Muscle layer of colon (tissue), 2 donors: ENCODE results near the gene CFAP54.

ENCODE experiments used
- H3K27ac ChIP-seq: one replicate; pipeline ENCODE4 v1.7.0; 2013; ENCODE audit warnings: low read depth, mild to moderate bottlenecking, low read length, moderate library complexity
- H3K27me3 ChIP-seq, 2 donors: one replicate each; pipeline ENCODE4 v1.7.0; 2013; ENCODE audit warnings: low read length in 2 of 2, mild to moderate bottlenecking in 2 of 2; ENCODE audit not compliant: insufficient read depth in 2 of 2, control insufficient read depth in 1 of 2
- H3K36me3 ChIP-seq: one replicate; pipeline ENCODE4 v1.7.0; 2013; ENCODE audit warnings: mild to moderate bottlenecking, low read length; ENCODE audit not compliant: insufficient read depth
- H3K4me1 ChIP-seq: one replicate; pipeline ENCODE4 v1.7.0; 2013; ENCODE audit warnings: mild to moderate bottlenecking, low read length; ENCODE audit not compliant: insufficient read depth
- H3K4me3 ChIP-seq, 2 donors: one replicate each; pipeline ENCODE4 v1.7.0; 2013; ENCODE audit warnings: low read length in 2 of 2, low read depth in 1 of 2, mild to moderate bottlenecking in 1 of 2, moderate library complexity in 1 of 2
- H3K9ac ChIP-seq: one replicate; pipeline ENCODE4 v1.7.0; 2013; ENCODE audit warnings: low read length
- H3K9me3 ChIP-seq: one replicate; pipeline ENCODE4 v1.7.0; 2013; ENCODE audit warnings: mild to moderate bottlenecking, low read length
- donor health status: abdominal sarcoma.
- donor health status: Adenocarcinoma of cecum.

The CFAP54 gene

DNA sequence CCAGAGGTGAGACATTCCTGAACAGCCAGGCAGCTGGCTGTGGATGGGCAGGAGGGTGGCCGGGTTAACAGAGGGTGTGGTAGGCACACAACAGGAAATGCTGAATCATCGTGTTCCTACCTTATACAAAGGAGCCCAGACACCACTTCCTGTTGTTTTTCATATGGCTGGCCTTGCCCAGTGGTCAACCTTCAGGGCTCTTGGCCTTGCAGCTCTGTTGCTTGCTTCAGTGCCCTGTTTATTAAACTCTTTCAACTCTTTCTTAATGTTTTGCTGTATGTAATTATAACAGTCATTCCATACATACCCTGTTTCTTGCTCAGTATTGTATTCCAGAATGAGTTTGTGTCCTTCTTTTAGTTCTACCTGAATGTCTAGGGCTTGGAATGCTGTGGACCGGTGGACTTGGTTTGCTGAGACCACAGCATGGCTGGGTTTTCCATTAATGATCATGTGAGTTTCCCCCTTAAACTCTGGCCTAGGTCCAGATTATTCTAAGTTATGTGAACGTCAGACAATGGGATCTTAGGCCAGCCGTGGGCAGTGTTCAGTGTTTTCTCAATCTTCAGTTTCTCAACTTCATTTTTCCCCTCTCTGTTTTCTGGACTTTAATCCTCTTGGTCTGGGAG lies 11.9 kb downstream of the CFAP54 start:
- H3K9ac ChIP-seq: no peak overlapping the region
- H3K4me3 ChIP-seq: no peak overlapping the region
- no peaks in the 10 kb centered on the region for H3K9me3 ChIP-seq
- H3K4me1 ChIP-seq: peaks cover 10% of the 10 kb centered on the region
- H3K27ac ChIP-seq: no peak overlapping the region
- no peaks in the 10 kb centered on the region for H3K27me3 ChIP-seq
- no peaks in the 10 kb centered on the region for H3K36me3 ChIP-seq

DNA sequence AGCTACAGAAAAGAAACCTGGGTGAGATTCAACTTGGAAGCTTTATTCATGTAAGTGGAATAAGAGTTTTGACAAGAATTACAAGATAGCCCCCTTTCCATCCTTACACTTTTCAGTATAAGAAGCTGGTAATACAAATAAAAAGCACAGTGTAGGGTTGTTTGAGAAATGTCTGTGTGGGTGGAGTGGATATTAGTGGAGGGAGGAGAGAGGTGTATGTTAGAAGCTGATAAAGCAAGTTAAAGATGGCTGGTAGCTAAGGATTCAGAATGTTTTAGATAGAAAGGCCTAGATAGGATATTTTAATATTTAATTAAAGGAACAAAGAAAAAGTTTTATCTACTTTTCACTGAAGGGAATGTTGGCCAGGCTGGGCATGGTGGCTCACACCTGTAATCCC lies 12.5 kb downstream of the CFAP54 start:
- Histone ChIP-seq H3K36me3 (no peaks in the 10 kb centered on the region), H3K4me3 (no peak overlapping the region), H3K27me3 (no peaks in the 10 kb centered on the region), H3K4me1 (peaks cover 10% of the 10 kb centered on the region), H3K9ac (no peak overlapping the region), H3K9me3 (no peaks in the 10 kb centered on the region), H3K27ac (no peak overlapping the region)

DNA sequence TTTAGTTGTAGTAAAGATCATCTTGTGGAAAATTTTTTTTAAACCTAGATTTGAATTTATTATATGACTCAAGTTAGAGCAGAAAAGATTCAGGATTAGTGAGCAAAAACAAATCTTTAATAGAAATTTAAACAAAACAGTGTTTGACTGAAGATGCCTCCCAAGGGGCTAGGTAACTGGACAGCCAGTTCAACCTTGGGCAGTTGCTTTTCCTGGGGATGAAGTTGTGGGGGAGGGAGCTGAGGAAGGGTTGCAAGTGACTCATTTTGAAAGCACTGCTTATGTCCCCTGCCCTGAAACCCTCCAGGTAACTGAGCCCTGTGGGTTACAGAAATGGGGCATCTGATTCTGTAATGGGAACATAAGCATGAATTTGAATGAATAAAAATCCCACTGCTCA lies 13.1 kb downstream of the CFAP54 start:
- Histone ChIP-seq H3K27me3 (no peaks in the 10 kb centered on the region), H3K27ac (no peak overlapping the region), H3K9ac (no peak overlapping the region), H3K9me3 (no peaks in the 10 kb centered on the region), H3K36me3 (no peaks in the 10 kb centered on the region), H3K4me1 (peaks cover 10% of the 10 kb centered on the region), H3K4me3 (no peak overlapping the region)

DNA sequence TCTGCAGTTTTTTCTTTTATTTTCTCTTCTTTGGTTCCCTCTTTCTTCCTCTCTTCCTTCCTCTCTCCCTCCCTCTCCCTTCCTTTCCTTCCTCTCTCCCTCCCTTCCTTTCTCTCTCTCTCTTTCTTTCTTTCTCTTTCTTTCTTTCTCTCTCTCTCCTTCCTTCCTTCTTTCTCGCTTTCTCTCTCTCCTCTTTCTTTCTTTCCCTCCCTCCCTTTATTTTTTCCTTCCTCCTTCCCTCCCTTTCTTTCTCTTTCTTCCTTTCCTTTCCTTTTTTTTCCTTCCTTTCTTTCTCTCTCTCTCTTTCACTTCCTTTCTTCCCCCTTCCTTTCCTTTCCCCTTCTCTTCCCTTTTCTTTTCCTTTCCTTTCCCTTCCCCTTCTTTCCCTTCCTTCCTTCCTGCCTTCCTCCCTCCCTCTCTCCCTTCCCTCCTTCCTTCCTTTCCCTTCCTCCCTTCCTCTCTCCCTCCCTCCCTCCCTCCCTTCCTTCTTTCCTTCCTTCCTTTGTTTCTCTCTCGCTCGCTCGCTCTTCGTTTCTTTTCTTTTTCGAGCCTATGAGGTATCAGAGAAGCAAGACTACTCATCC lies 13.7 kb downstream of the CFAP54 start:
- Histone ChIP-seq H3K27ac (no peak overlapping the region), H3K9ac (no peak overlapping the region), H3K4me1 (peaks cover 10% of the 10 kb centered on the region), H3K4me3 (no peak overlapping the region), H3K36me3 (no peaks in the 10 kb centered on the region), H3K27me3 (no peaks in the 10 kb centered on the region), H3K9me3 (no peaks in the 10 kb centered on the region)

DNA sequence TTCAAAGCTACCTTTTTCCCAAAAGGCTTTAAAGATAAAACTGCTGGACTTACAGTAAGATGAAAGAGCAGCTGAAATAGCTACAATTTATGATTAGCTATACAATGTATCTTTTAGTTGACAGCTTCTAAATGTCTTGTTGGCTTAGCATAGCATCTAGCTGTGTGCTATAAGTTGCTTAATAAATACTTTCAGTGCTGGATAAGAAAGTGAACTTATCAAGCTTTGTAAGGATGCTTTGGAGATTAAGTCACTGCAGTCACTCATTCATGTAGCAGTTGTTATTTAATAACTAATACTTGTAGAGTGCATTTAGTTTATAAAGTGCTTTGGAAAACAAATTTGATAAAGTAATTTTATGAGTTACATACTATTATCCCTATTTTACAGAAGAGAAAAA lies 14.6 kb downstream of the CFAP54 start:
- Histone ChIP-seq H3K27me3 (no peaks in the 10 kb centered on the region), H3K27ac (no peak overlapping the region), H3K4me3 (no peak overlapping the region), H3K9me3 (no peaks in the 10 kb centered on the region), H3K4me1 (peaks cover 16% of the 10 kb centered on the region), H3K9ac (no peak overlapping the region), H3K36me3 (no peaks in the 10 kb centered on the region)

DNA sequence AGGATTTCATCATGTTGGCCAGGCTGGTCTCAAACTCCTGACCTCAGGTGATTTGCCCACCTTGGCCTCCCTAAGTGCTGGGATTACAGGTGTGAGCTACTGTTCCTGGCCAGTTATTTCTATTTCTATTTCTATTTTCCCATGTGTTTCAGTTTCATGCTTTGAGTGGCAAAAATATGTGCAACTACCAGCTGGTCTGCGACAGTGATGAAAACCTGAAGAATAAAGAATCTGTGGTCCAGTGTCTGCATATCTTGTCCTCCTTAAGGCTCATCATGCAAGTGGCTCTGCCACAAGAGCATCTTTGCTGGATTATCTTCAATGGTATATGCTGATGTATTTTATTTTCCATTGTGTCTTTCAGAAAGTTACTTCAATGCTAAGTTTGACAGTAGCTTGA lies 17.4 kb downstream of the CFAP54 start:
- Histone ChIP-seq H3K27ac (no peak overlapping the region), H3K27me3 (no peaks in the 10 kb centered on the region), H3K9me3 (no peaks in the 10 kb centered on the region), H3K4me3 (no peak overlapping the region), H3K4me1 (peaks cover 21% of the 10 kb centered on the region), H3K9ac (no peak overlapping the region), H3K36me3 (no peaks in the 10 kb centered on the region)

DNA sequence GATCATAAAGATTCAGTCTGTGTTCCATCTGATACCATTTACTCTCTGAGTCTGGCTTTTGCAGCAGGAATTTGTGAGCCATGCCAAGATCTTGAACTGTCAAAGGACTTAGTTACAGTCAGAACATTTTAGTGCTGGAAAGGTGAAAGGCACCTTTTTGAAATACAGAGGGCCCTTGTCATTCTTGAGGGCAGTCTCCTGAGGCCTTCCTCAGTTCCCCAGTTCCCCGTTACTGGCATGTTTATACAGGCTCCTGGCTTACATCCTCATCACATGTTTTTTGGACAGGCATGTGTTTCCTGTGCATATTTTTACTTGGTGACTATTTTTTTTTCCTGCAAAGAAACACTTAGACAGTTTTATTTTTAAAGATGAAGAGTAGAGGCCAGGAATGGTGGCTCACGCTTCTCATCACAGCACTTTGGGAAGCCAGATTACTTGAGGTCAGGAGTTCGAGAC lies 21.0 kb downstream of the CFAP54 start:
- H3K27ac ChIP-seq: peak overlapping the region; percentile 15
- no peaks in the 10 kb centered on the region for H3K9me3 ChIP-seq
- H3K4me3 ChIP-seq: no peak overlapping the region
- H3K9ac ChIP-seq: no peak overlapping the region
- no peaks in the 10 kb centered on the region for H3K27me3 ChIP-seq
- H3K36me3 ChIP-seq: no peaks in the 10 kb centered on the region
- H3K4me1 ChIP-seq: peaks cover 29% of the 10 kb centered on the region

DNA sequence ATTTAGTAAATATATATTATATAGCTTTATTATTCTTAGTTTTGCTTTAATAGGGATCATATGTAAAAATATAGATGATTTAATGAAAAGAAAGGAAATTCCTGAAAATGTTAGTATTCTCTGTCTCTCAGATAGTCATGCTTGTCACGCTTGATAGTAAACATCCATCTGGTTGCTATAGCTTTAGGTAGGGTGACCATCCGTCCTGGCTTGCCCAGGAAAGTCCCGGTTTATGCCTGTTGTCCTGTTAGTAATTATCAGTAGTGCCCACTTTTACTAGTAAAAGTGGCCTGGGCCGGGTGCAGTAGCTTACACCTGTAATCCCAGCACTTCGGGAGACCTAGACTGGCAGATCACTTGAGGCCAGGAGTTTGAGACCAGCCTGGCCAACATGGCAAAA lies 23.8 kb downstream of the CFAP54 start:
- H3K36me3 ChIP-seq: no peaks in the 10 kb centered on the region
- H3K27ac ChIP-seq: no peak overlapping the region
- H3K9ac ChIP-seq: no peak overlapping the region
- H3K4me3 ChIP-seq: no peak overlapping the region
- no peaks in the 10 kb centered on the region for H3K9me3 ChIP-seq
- H3K27me3 ChIP-seq: no peaks in the 10 kb centered on the region
- H3K4me1 ChIP-seq: peaks cover 32% of the 10 kb centered on the region

DNA sequence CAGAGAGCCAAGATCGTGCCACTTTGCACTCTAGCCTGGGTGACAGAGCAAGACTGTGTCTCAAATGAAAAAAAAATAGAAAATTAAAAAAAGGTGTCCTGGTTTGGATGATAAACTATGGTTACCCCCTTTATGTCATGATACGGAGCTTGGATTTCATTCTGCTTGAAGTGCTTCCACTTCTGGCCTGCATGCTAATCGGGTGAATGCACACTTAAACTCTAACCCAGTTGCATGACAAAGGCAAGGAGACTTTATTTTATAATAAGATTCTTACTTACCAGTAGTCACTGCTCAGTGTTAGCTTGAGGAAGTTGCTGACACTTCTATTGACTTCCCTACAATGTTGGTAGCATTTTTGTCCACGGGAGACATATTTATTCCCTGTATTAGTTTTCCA lies 24.3 kb downstream of the CFAP54 start:
- Histone ChIP-seq H3K9ac (no peak overlapping the region), H3K27me3 (no peaks in the 10 kb centered on the region), H3K36me3 (no peaks in the 10 kb centered on the region), H3K4me1 (peaks cover 30% of the 10 kb centered on the region), H3K9me3 (no peaks in the 10 kb centered on the region), H3K27ac (no peak overlapping the region), H3K4me3 (no peak overlapping the region)

DNA sequence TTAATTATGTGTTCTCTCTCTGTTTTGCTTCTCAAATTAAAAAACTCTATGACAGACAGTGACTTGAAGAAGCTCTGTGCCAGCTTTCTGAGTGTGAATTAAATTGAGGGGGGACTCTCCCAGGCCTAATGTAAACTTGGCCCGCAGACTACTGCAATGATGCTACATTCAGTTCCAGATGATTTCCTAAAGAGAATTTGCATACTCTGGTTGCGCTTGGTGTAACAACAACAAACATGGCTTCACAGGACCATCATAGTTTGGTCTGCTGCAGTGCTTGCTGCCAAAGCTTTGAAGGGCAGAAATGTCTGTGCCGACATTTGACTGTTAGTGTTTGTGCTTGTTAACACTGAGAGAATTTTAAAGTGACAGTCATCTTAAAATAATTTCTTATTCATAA lies 25.0 kb downstream of the CFAP54 start:
- Histone ChIP-seq H3K9me3 (no peaks in the 10 kb centered on the region), H3K27me3 (no peaks in the 10 kb centered on the region), H3K4me3 (no peak overlapping the region), H3K27ac (peak overlapping the region; percentile 16), H3K36me3 (no peaks in the 10 kb centered on the region), H3K9ac (no peak overlapping the region), H3K4me1 (peaks cover 23% of the 10 kb centered on the region)

DNA sequence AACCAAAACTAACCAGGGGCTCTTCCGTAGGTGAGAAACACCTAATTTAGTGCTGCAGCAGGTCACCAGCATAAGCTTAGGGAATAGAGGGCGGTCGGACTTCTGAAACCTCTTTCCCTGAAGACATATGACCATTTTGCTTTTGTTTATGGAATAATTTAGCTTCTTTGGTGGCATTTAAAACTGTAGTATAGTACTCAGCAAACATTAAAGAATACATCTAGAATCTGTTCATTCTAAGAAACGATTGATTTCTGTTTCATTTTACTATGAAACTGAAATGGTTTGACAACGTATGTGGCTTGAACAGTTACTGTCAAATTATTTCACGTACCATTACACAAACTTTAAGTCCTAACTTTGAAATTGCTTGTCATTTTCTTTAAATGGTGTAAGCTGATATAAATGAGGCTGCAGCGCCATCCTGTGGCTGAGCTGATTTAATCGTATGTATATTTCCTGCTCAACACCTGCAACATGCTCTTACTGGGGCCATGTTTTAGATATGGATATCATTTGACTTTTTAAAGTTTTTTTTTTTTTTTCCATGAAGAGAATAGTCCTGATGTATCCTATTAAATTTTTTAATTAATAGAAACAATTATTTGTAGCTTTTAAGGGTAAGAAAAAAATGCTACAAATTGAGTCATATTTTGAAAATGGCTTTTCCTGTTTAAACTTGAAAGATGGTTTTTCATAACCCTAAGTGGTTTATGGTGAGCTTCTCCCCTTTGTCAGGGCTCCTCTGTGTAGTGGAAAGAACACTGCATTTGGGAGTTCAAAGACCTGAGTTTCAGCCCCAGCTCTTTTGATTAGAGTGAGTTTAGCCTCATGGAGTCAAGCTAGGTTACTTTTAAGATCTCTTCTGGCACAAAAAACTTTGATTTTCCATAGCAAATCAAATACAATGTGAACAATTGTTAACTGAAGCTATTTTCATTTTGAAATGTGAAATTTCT lies 27.4 kb downstream of the CFAP54 start:
- no peaks in the 10 kb centered on the region for H3K27me3 ChIP-seq
- no peaks in the 10 kb centered on the region for H3K36me3 ChIP-seq
- H3K4me3 ChIP-seq: no peak overlapping the region
- no peak overlapping the region for H3K27ac ChIP-seq
- no peaks in the 10 kb centered on the region for H3K9me3 ChIP-seq
- no peak overlapping the region for H3K9ac ChIP-seq
- peaks cover 12% of the 10 kb centered on the region for H3K4me1 ChIP-seq
